ENCODE measurements around the gene MID1. TPM values are rescaled to one million over a fixed set of nuclear protein-coding genes. Genes with fewer than 3 reads are reported as not detected.

Gene MID1
- total RNA-seq, result 10.2 and 12.7 TPM in 2 replicates
- long read RNA-seq, full-length matches to known transcripts, result 39 of 52 reads
- long read RNA-seq, partial matches to known transcripts, result 6 of 52 reads
- long read RNA-seq, other reads (novel, unspliced or antisense), result 7 of 52 reads

DNA sequence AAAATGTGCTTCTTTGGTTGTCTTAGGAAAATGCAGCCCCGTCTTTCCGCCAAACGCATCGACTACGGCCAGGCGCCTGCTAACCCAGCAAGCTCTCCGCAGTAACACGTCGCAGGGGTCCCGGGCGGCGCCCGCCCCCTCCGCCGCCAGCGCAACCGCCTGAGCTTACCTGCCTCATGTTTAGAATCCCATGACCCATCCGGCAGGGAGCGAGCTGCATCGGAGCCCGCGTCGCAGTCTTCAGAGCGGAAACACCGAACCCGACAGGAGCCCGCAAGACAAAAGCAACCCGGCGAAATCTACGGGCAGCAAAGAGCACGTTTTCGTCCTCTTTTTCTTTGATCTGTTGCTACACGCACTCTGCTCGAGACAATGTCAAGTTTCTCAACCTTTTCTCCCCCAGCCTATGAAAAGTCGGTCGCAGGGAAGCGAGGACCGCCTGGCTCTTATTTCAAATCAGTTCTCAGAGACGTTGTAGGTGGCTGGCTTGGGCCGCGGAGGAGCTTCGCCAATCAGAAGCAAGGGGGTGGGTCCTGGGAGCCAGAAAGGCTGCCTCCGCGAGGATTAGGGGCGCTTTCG, at the start of gene MID1:
MID1 (minus strand) TSS at position 465 of the 579 bp plus-strand sequence. CDS start 53,038 bp downstream, outside the sequence.
- peak within 1 kb of the TSS; percentile 91 for H3K27ac Mint-ChIP-seq (ENCODE audit: unreplicated experiment)
- peaks cover 45% of the 10 kb centered on the region for H3K4me1 Mint-ChIP-seq (ENCODE audit: unreplicated experiment)
- no peaks in the 10 kb centered on the region for H3K36me3 Mint-ChIP-seq (ENCODE audit: unreplicated experiment)
- H3K27me3 Mint-ChIP-seq (ENCODE audit: unreplicated experiment), result no peaks in the 10 kb centered on the region
- no peak for DNase-seq (ENCODE audit: extremely low spot score, unreplicated experiment)
- H3K4me3 Mint-ChIP-seq (ENCODE audit: unreplicated experiment), result peak within 1 kb of the TSS; percentile 80
- no peaks in the 10 kb centered on the region for H3K9me3 Mint-ChIP-seq (ENCODE audit: unreplicated experiment)
- TF ChIP-seq, protein P1, sequence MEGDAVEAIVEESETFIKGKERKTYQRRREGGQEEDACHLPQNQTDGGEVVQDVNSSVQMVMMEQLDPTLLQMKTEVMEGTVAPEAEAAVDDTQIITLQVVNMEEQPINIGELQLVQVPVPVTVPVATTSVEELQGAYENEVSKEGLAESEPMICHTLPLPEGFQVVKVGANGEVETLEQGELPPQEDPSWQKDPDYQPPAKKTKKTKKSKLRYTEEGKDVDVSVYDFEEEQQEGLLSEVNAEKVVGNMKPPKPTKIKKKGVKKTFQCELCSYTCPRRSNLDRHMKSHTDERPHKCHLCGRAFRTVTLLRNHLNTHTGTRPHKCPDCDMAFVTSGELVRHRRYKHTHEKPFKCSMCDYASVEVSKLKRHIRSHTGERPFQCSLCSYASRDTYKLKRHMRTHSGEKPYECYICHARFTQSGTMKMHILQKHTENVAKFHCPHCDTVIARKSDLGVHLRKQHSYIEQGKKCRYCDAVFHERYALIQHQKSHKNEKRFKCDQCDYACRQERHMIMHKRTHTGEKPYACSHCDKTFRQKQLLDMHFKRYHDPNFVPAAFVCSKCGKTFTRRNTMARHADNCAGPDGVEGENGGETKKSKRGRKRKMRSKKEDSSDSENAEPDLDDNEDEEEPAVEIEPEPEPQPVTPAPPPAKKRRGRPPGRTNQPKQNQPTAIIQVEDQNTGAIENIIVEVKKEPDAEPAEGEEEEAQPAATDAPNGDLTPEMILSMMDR (IDR thresholded peaks at IDR 0.05), result no peak

GRCh38 chrX:10667143-10667542, 46.8 kb upstream of the MID1 start:
- TF ChIP-seq, protein P1 (IDR thresholded peaks at IDR 0.05), result no peak
- no peaks in the 10 kb centered on the region for H3K36me3 Mint-ChIP-seq (ENCODE audit: unreplicated experiment)
- H3K27ac Mint-ChIP-seq (ENCODE audit: unreplicated experiment), result no peak overlapping the region
- no peaks in the 10 kb centered on the region for H3K27me3 Mint-ChIP-seq (ENCODE audit: unreplicated experiment)
- no peak for DNase-seq (ENCODE audit: extremely low spot score, unreplicated experiment)
- H3K9me3 Mint-ChIP-seq (ENCODE audit: unreplicated experiment), result peaks cover 17% of the 10 kb centered on the region
- H3K4me1 Mint-ChIP-seq (ENCODE audit: unreplicated experiment), result no peaks in the 10 kb centered on the region
- no peak overlapping the region for H3K4me3 Mint-ChIP-seq (ENCODE audit: unreplicated experiment)

- Mint-ChIP-seq H3K27ac (ENCODE audit: unreplicated experiment) (no peak overlapping the region), H3K4me1 (ENCODE audit: unreplicated experiment) (no peaks in the 10 kb centered on the region), H3K36me3 (ENCODE audit: unreplicated experiment) (no peaks in the 10 kb centered on the region), H3K9me3 (ENCODE audit: unreplicated experiment) (peaks cover 11% of the 10 kb centered on the region), H3K4me3 (ENCODE audit: unreplicated experiment) (no peak overlapping the region), H3K27me3 (ENCODE audit: unreplicated experiment) (no peaks in the 10 kb centered on the region)
- no peak for DNase-seq (ENCODE audit: extremely low spot score, unreplicated experiment)
- TF ChIP-seq, protein P1 (IDR thresholded peaks at IDR 0.05), result no peak
Measured at GRCh38 chrX:10666102-10666501, 45.7 kb upstream of the MID1 start.

DNA sequence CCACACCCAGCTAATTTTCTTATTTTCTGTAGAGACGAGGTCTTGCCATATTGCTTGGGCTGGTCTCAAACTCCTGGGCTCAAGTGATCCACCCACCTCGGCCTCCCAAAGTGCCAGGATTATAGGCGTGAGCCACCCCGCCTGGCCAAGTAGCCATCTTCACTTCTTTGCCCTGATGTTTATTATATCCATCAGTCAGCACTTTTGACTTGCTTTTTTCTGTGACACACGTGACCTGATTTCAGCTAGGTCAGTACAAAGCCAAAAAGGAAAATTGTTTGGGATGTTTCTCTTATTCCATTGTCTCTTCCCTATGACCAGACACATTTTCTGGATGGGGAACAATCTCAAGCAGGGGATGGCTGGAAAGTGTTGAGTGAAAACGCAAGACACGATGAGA, 45.3 kb upstream of the MID1 start:
- Mint-ChIP-seq H3K36me3 (ENCODE audit: unreplicated experiment) (no peaks in the 10 kb centered on the region), H3K27me3 (ENCODE audit: unreplicated experiment) (no peaks in the 10 kb centered on the region), H3K9me3 (ENCODE audit: unreplicated experiment) (peaks cover 8% of the 10 kb centered on the region), H3K27ac (ENCODE audit: unreplicated experiment) (no peak overlapping the region), H3K4me1 (ENCODE audit: unreplicated experiment) (no peaks in the 10 kb centered on the region), H3K4me3 (ENCODE audit: unreplicated experiment) (no peak overlapping the region)
- TF ChIP-seq, protein P1 (IDR thresholded peaks at IDR 0.05), result no peak
- DNase-seq (ENCODE audit: extremely low spot score, unreplicated experiment), result no peak

DNA sequence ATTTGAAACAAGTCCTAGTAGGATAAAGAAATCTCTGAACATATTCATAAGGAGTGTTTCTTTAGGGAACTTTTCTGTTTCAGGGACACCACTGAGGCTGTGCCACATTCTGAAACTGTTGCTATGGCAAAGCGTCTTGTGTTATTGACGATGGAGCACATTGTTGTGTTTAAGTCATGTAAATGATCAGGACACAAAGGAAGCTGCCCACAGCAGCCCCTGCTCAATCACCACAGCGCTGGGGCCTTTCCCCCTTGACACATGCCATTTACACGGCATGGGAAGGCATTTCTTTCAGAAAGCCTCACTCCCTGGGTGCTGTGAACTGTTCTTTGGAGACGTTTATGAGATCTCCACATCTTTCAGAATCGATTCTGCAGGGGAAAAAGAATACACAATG, 39.8 kb upstream of the MID1 start:
- Mint-ChIP-seq H3K27me3 (ENCODE audit: unreplicated experiment) (no peaks in the 10 kb centered on the region), H3K9me3 (ENCODE audit: unreplicated experiment) (peaks cover 6% of the 10 kb centered on the region), H3K4me3 (ENCODE audit: unreplicated experiment) (no peak overlapping the region), H3K36me3 (ENCODE audit: unreplicated experiment) (no peaks in the 10 kb centered on the region), H3K27ac (ENCODE audit: unreplicated experiment) (no peak overlapping the region), H3K4me1 (ENCODE audit: unreplicated experiment) (no peaks in the 10 kb centered on the region)
- no peak for DNase-seq (ENCODE audit: extremely low spot score, unreplicated experiment)
- TF ChIP-seq, protein P1 (IDR thresholded peaks at IDR 0.05), result no peak
